ENCODE measurements around the gene UTP14C. TPM values are rescaled to one million over a fixed set of nuclear protein-coding genes. Genes with fewer than 3 reads are reported as not detected.

The UTP14C gene
- total and polyA plus RNA-seq, 2 experiments from 2014 or later, result 11.4 to 22.9 TPM

DNA sequence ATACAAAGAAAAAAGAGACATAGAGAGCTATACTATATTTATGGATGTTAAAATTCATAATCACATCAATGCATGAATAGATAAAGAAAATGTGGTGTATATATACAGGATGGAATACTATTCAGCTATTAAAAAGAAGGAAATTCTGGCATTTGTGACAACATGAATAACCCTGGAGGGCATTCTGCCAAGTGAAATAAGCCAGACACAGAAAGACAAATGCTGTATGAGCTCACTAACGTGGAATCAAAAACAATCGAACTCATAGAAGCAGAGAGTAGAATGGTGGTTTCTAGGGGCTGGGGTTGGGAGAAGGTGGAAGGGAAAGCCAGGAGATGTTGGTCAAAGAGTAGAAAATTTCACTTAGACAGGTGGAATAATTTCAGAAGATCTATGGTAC, 24.0 kb downstream of the UTP14C start:
- Mint-ChIP-seq H3K9me3 (no peaks in the 10 kb centered on the region), H3K4me1 (peaks cover 16% of the 10 kb centered on the region), H3K4me3 (no peak overlapping the region), H3K36me3 (ENCODE audit: low read depth) (no peaks in the 10 kb centered on the region), H3K27me3 (ENCODE audit: insufficient read depth, low read depth, poor library complexity) (peaks cover 1% of the 10 kb centered on the region), H3K27ac (no peak overlapping the region)
- H3K4me1 ChIP-seq (ENCODE audit: insufficient read depth), result peaks cover 14% of the 10 kb centered on the region; the same call in 1 of the 2 replicates
- ATAC-seq (no peak), DNase-seq (ENCODE audit: low spot score) (no peak)
- TF ChIP-seq EZH2phosphoT487 (IDR thresholded peaks at IDR 0.05; ENCODE audit: unreplicated experiment), result no peak
- no peak for TF ChIP-seq STAT1 (IDR thresholded peaks at IDR 0.05; ENCODE audit: unreplicated experiment)
- TF ChIP-seq EZH2 (IDR thresholded peaks at IDR 0.05; ENCODE audit: low read depth, unreplicated experiment), result no peak
- TF ChIP-seq, protein P1, sequence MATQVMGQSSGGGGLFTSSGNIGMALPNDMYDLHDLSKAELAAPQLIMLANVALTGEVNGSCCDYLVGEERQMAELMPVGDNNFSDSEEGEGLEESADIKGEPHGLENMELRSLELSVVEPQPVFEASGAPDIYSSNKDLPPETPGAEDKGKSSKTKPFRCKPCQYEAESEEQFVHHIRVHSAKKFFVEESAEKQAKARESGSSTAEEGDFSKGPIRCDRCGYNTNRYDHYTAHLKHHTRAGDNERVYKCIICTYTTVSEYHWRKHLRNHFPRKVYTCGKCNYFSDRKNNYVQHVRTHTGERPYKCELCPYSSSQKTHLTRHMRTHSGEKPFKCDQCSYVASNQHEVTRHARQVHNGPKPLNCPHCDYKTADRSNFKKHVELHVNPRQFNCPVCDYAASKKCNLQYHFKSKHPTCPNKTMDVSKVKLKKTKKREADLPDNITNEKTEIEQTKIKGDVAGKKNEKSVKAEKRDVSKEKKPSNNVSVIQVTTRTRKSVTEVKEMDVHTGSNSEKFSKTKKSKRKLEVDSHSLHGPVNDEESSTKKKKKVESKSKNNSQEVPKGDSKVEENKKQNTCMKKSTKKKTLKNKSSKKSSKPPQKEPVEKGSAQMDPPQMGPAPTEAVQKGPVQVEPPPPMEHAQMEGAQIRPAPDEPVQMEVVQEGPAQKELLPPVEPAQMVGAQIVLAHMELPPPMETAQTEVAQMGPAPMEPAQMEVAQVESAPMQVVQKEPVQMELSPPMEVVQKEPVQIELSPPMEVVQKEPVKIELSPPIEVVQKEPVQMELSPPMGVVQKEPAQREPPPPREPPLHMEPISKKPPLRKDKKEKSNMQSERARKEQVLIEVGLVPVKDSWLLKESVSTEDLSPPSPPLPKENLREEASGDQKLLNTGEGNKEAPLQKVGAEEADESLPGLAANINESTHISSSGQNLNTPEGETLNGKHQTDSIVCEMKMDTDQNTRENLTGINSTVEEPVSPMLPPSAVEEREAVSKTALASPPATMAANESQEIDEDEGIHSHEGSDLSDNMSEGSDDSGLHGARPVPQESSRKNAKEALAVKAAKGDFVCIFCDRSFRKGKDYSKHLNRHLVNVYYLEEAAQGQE (IDR thresholded peaks at IDR 0.05; ENCODE audit: unreplicated experiment), result no peak
- no peak for TF ChIP-seq ZNF114 (CRISPR knock-in tag; IDR thresholded peaks at IDR 0.05)
- TF ChIP-seq, protein P2, sequence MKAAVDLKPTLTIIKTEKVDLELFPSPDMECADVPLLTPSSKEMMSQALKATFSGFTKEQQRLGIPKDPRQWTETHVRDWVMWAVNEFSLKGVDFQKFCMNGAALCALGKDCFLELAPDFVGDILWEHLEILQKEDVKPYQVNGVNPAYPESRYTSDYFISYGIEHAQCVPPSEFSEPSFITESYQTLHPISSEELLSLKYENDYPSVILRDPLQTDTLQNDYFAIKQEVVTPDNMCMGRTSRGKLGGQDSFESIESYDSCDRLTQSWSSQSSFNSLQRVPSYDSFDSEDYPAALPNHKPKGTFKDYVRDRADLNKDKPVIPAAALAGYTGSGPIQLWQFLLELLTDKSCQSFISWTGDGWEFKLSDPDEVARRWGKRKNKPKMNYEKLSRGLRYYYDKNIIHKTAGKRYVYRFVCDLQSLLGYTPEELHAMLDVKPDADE (IDR thresholded peaks at IDR 0.05), result no peak
- TF ChIP-seq, protein P3, sequence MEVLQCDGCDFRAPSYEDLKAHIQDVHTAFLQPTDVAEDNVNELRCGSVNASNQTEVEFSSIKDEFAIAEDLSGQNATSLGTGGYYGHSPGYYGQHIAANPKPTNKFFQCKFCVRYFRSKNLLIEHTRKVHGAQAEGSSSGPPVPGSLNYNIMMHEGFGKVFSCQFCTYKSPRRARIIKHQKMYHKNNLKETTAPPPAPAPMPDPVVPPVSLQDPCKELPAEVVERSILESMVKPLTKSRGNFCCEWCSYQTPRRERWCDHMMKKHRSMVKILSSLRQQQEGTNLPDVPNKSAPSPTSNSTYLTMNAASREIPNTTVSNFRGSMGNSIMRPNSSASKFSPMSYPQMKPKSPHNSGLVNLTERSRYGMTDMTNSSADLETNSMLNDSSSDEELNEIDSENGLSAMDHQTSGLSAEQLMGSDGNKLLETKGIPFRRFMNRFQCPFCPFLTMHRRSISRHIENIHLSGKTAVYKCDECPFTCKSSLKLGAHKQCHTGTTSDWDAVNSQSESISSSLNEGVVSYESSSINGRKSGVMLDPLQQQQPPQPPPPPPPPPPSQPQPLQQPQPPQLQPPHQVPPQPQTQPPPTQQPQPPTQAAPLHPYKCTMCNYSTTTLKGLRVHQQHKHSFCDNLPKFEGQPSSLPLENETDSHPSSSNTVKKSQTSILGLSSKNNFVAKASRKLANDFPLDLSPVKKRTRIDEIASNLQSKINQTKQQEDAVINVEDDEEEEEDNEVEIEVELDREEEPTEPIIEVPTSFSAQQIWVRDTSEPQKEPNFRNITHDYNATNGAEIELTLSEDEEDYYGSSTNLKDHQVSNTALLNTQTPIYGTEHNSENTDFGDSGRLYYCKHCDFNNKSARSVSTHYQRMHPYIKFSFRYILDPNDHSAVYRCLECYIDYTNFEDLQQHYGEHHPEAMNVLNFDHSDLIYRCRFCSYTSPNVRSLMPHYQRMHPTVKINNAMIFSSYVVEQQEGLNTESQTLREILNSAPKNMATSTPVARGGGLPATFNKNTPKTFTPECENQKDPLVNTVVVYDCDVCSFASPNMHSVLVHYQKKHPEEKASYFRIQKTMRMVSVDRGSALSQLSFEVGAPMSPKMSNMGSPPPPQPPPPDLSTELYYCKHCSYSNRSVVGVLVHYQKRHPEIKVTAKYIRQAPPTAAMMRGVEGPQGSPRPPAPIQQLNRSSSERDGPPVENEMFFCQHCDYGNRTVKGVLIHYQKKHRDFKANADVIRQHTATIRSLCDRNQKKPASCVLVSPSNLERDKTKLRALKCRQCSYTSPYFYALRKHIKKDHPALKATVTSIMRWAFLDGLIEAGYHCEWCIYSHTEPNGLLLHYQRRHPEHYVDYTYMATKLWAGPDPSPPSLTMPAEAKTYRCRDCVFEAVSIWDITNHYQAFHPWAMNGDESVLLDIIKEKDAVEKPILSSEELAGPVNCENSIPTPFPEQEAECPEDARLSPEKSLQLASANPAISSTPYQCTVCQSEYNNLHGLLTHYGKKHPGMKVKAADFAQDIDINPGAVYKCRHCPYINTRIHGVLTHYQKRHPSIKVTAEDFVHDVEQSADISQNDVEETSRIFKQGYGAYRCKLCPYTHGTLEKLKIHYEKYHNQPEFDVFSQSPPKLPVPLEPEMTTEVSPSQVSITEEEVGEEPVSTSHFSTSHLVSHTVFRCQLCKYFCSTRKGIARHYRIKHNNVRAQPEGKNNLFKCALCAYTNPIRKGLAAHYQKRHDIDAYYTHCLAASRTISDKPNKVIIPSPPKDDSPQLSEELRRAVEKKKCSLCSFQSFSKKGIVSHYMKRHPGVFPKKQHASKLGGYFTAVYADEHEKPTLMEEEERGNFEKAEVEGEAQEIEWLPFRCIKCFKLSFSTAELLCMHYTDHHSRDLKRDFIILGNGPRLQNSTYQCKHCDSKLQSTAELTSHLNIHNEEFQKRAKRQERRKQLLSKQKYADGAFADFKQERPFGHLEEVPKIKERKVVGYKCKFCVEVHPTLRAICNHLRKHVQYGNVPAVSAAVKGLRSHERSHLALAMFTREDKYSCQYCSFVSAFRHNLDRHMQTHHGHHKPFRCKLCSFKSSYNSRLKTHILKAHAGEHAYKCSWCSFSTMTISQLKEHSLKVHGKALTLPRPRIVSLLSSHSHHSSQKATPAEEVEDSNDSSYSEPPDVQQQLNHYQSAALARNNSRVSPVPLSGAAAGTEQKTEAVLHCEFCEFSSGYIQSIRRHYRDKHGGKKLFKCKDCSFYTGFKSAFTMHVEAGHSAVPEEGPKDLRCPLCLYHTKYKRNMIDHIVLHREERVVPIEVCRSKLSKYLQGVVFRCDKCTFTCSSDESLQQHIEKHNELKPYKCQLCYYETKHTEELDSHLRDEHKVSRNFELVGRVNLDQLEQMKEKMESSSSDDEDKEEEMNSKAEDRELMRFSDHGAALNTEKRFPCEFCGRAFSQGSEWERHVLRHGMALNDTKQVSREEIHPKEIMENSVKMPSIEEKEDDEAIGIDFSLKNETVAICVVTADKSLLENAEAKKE (CRISPR knock-in tag; IDR thresholded peaks at IDR 0.05), result no peak
- TF ChIP-seq POLR2AphosphoS5 (IDR thresholded peaks at IDR 0.05; ENCODE audit: low read depth), result no peak
- TF ChIP-seq ZNF331 (CRISPR knock-in tag; IDR thresholded peaks at IDR 0.05; ENCODE audit: low read depth), result no peak
- TF ChIP-seq, protein P4, sequence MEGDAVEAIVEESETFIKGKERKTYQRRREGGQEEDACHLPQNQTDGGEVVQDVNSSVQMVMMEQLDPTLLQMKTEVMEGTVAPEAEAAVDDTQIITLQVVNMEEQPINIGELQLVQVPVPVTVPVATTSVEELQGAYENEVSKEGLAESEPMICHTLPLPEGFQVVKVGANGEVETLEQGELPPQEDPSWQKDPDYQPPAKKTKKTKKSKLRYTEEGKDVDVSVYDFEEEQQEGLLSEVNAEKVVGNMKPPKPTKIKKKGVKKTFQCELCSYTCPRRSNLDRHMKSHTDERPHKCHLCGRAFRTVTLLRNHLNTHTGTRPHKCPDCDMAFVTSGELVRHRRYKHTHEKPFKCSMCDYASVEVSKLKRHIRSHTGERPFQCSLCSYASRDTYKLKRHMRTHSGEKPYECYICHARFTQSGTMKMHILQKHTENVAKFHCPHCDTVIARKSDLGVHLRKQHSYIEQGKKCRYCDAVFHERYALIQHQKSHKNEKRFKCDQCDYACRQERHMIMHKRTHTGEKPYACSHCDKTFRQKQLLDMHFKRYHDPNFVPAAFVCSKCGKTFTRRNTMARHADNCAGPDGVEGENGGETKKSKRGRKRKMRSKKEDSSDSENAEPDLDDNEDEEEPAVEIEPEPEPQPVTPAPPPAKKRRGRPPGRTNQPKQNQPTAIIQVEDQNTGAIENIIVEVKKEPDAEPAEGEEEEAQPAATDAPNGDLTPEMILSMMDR (conservative IDR thresholded peaks at IDR 0.05; ENCODE audit: low read depth in 2 of 2), result no peak
- no peaks in the 10 kb centered on the region for H3K79me2 ChIP-seq (replicated peaks; ENCODE audit: insufficient read depth)
- no peaks in the 10 kb centered on the region for H3F3A ChIP-seq (replicated peaks; ENCODE audit: low read depth)
- H3K27me3 ChIP-seq (ENCODE audit: insufficient read depth), result no peaks in the 10 kb centered on the region
- H3K4me2 ChIP-seq, result no peak overlapping the region
- H3K9me2 ChIP-seq (ENCODE audit: insufficient read depth), result peaks cover 5% of the 10 kb centered on the region; the same call in 1 of the 2 replicates
- no peak overlapping the region for H3K27ac ChIP-seq (ENCODE audit: low read depth)
- H2AFZ ChIP-seq, result no peak overlapping the region
- no peaks in the 10 kb centered on the region for H4K20me1 ChIP-seq (replicated peaks; ENCODE audit: insufficient read depth)
- H3K4me3 ChIP-seq, result no peak overlapping the region
- no peaks in the 10 kb centered on the region for H3K36me3 ChIP-seq (ENCODE audit: insufficient read depth)
